Osteoblast (primary cell): Measurements from ENCODE around the gene RASSF4. TPM values are rescaled to one million over a fixed set of nuclear protein-coding genes. Genes with fewer than 3 reads are reported as not detected.

Experiments used
- DNase-seq: peaks from one replicate; pipeline ENCODE4 v3.0.0; 2011; ENCODE audit warnings: low spot score, mixed read lengths; ENCODE audit not compliant: insufficient read length; ENCODE audit errors: missing footprints
- H2AFZ ChIP-seq: 2 replicates; pipeline ENCODE4 v1.6.0; 2011; ENCODE audit warnings: mild to moderate bottlenecking, low read length
- H3K27ac ChIP-seq: 2 replicates; pipeline ENCODE4 v1.5.1; 2011; ENCODE audit warnings: mild to moderate bottlenecking, low read depth, low read length, moderate library complexity
- H3K27me3 ChIP-seq: 2 replicates; pipeline ENCODE4 v1.6.0; 2012; ENCODE audit warnings: mild to moderate bottlenecking, control low read depth, inconsistent platforms, low read length, moderate library complexity; ENCODE audit not compliant: insufficient read depth
- H3K36me3 ChIP-seq: 2 replicates; pipeline ENCODE4 v1.5.1; 2011; ENCODE audit warnings: mild to moderate bottlenecking, low read length, control low read depth, moderate library complexity; ENCODE audit not compliant: insufficient read depth
- H3K4me1 ChIP-seq: 2 replicates; pipeline ENCODE4 v1.5.1; 2011; ENCODE audit warnings: mild to moderate bottlenecking, low read length, control low read depth, moderate library complexity; ENCODE audit not compliant: insufficient read depth
- H3K4me2 ChIP-seq: 2 replicates; pipeline ENCODE4 v1.6.0; 2011; ENCODE audit warnings: mild to moderate bottlenecking, low read length; ENCODE audit not compliant: insufficient read depth
- H3K4me3 ChIP-seq: fragments of 200-600 bp; sonication (generic); 3 replicates; pipeline ENCODE4 v1.5.1; 2012; ENCODE audit warnings: mild to moderate bottlenecking, low read length, inconsistent platforms; ENCODE audit not compliant: insufficient read depth
- H3K79me2 ChIP-seq: 2 replicates; pipeline ENCODE4 v1.6.0; 2012; ENCODE audit warnings: mild to moderate bottlenecking, low read length, control low read depth, inconsistent platforms; ENCODE audit not compliant: insufficient read depth
- H3K9me3 ChIP-seq: 2 replicates; pipeline ENCODE4 v1.5.1; 2011; ENCODE audit warnings: low read depth, low read length, control low read depth
- H4K20me1 ChIP-seq: 2 replicates; pipeline ENCODE4 v1.6.0; 2012; ENCODE audit warnings: mild to moderate bottlenecking, low read length, control low read depth; ENCODE audit not compliant: insufficient read depth
- CTCF ChIP-seq: IDR thresholded peaks from 2 replicates; pipeline ENCODE4 v1.5.1; 2011; ENCODE audit warnings: mild to moderate bottlenecking, low read depth, low read length, moderate library complexity; ENCODE audit errors: extremely low read depth
- total RNA-seq: library from RNA; depleted of rRNA; stranded (reverse); fragments of >200 nt; gene quantifications from 2 replicates; pipeline ENCODE4 v1.2.3, GENCODE V29; 2012

RASSF4 gene
- total RNA-seq, 1 donor = 4.0 TPM

- Histone ChIP-seq H3K27me3 (no peaks in the 10 kb centered on the region), H3K4me3 (no peak overlapping the region), H3K79me2 (no peaks in the 10 kb centered on the region), H3K27ac (no peak overlapping the region), H3K4me2 (no peak overlapping the region), H2AFZ (no peak overlapping the region), H4K20me1 (no peaks in the 10 kb centered on the region), H3K4me1 (peaks cover 14% of the 10 kb centered on the region), H3K36me3 (no peaks in the 10 kb centered on the region), H3K9me3 (no peaks in the 10 kb centered on the region)
- no peak for TF ChIP-seq CTCF
- DNase-seq = no peak
Observed at GRCh38 chr10:44949127-44949802, 10.3 kb upstream of the RASSF4 start.

- DNase-seq = no peak
- Histone ChIP-seq H3K36me3 (no peaks in the 10 kb centered on the region), H3K27me3 (no peaks in the 10 kb centered on the region), H3K79me2 (no peaks in the 10 kb centered on the region), H4K20me1 (no peaks in the 10 kb centered on the region), H2AFZ (no peak overlapping the region), H3K27ac (no peak overlapping the region), H3K4me2 (no peak overlapping the region), H3K4me3 (no peak overlapping the region), H3K9me3 (no peaks in the 10 kb centered on the region), H3K4me1 (peaks cover 14% of the 10 kb centered on the region)
- no peak for TF ChIP-seq CTCF
Observed at GRCh38 chr10:44949915-44950314, 9.7 kb upstream of the RASSF4 start.

- no peak for TF ChIP-seq CTCF
- Histone ChIP-seq H3K9me3 (no peaks in the 10 kb centered on the region), H3K79me2 (no peaks in the 10 kb centered on the region), H3K4me1 (peaks cover 14% of the 10 kb centered on the region), H3K27me3 (no peaks in the 10 kb centered on the region), H3K27ac (no peak overlapping the region), H3K36me3 (peaks cover 2% of the 10 kb centered on the region), H4K20me1 (no peaks in the 10 kb centered on the region), H3K4me2 (no peak overlapping the region), H3K4me3 (no peak overlapping the region), H2AFZ (no peak overlapping the region)
- no peak for DNase-seq
Observed at GRCh38 chr10:44950326-44951225, 9.0 kb upstream of the RASSF4 start.

- Histone ChIP-seq H3K27ac (no peak overlapping the region), H3K27me3 (no peaks in the 10 kb centered on the region), H4K20me1 (no peaks in the 10 kb centered on the region), H3K9me3 (no peaks in the 10 kb centered on the region), H3K4me1 (peaks cover 4% of the 10 kb centered on the region), H3K4me2 (no peak overlapping the region), H2AFZ (no peak overlapping the region), H3K36me3 (peaks cover 7% of the 10 kb centered on the region), H3K79me2 (no peaks in the 10 kb centered on the region), H3K4me3 (no peak overlapping the region)
- no peak for DNase-seq
- no peak for TF ChIP-seq CTCF
Observed at GRCh38 chr10:44951576-44952226, 7.9 kb upstream of the RASSF4 start.
